ENCODE results near the gene EML5.

Gene EML5

DNA sequence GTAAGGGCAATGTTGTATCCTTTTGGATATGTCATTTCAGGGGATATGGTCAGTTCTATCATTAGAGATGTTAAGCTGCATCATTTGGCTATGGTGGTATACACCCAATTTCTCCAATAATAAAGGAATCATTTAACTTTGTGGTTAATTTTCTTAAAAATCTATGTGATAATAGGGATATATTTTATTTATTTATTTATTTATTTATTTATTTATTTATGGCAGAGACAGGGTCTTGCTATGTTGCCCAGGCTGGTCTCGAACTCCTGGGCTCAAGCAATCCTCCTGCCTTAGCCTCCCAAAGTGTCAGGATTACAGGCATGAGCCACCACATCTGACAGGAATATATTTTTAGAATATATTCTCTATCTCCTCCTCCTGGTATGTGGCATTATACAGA, 85.7 kb downstream of the EML5 start:
- no peak for DNase-seq (ENCODE audit: low read depth)

DNA sequence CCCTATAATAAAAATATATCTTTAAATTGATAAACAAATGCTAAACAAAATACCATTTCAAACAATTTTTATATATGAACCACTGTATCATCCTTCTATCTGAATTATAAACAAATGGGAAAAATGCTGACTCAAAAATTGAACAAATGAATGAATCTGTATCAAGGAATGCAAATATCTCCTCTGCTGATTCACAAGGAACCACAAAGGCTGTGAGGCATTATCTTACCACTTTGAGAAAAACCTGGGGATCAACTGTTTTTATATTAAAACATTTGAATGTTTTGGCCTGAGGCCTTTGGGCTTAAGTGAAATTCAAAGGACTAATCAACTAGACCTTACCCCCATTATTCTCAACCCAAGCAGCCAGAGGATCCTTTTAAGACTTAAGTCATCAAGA, 86.3 kb downstream of the EML5 start:
- DNase-seq (ENCODE audit: low read depth): no peak

DNA sequence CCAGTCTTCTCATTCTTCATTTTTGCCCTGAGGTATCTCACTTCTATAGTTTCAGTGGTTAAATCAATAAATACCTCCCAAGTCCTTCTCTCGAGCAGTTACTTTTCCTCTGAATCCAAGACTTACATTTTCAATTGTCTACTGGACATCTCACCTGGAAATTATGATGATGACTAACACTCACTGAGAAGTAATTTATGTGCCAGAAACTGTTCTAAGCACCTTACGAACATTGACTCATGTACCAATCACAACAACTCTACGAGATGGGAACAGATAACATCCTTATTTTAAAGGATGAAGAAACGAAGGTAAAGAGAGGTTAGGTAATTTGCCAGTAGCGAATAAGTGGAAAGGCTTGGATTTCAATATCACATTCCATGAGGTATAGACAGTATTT, 94.1 kb downstream of the EML5 start:
- no peak for DNase-seq (ENCODE audit: low read depth)

DNA sequence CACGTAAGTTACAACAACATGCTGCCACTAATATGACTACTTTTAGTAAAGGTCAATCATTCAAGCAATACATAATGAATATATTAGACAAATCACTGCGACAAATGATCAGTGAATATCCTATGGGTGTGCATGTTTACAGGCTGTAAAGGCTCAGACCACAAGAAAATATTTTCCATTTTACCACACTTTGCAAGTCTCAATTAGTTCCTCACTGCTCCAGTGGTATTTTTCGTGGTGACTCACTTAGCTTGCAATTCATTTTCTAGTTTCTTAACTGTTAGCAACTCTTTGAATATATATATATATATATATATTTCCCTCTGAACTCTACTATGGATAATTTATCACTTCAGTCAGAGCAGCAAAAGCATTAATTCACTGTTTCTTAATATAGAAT, 96.9 kb downstream of the EML5 start:
- no peak for DNase-seq (ENCODE audit: low read depth)

DNA sequence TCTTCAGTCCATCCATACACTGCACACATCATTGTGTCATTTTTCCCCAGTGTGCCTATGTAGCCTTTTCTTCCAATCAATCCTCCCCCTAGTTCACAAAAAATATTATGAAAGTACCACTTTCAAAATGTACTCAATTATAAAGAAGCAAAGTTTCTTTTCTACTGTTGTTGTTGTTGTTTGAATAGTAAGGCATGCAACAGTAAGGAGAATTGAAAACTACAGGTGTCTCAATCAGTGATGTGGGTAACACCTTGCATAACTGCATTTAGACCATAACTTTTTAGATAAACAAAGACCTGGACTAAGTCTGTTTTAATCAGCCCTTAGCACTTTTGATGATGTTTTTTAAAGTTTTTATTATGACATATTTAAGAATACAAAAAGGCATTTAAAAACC, 104.4 kb downstream of the EML5 start:
- DNase-seq (ENCODE audit: low read depth): no peak

DNA sequence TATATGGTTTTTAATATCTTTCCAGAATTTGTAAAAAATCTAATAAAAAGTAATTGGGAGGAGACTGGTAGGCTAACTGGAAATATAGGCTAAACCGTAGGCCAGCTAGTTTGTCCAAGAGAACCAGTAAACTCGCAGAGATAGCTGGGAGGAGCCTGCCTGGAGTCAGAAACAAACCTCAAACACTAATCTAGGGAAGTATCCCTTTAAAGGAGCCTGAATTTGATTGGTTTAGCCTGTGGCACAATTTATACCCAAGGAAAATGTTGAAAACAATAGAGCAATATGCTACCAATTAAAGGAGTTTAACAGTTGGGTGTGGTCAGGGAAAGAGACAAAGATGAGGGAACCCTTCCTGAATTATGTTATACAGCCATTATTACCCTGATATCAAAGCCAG, 109.6 kb downstream of the EML5 start:
- no peak for DNase-seq (ENCODE audit: low read depth)

DNA sequence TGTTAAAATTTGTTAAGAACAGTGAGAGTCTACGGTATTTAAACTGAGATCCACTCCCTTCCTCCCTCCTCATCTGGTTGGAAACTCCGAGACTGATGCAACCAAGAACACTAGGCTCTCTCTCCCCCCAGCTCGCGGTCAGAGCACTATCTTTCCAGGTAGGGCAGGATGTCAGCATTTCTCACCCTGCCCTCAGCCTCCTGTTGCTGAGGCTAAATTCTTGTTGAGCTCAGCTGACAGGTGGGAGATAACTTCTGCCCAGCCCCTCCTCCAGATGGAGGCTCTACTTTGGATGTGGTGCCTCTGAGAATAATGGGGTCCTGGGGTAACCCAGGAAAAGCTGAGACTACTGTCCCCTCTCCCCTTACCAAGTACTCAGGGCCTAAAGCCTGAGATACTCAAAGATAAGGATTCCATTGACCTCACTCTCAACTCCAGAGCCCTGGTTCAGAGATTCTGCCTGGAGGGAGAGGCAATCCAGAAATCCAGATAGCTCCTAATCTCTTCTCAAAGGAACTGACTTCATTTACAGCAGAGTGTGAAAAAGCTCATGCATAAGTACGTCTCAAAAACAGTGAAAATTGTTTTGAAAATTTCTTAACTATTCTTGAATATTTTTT, 110.1 kb downstream of the EML5 start:
- DNase-seq (ENCODE audit: low read depth): no peak

DNA sequence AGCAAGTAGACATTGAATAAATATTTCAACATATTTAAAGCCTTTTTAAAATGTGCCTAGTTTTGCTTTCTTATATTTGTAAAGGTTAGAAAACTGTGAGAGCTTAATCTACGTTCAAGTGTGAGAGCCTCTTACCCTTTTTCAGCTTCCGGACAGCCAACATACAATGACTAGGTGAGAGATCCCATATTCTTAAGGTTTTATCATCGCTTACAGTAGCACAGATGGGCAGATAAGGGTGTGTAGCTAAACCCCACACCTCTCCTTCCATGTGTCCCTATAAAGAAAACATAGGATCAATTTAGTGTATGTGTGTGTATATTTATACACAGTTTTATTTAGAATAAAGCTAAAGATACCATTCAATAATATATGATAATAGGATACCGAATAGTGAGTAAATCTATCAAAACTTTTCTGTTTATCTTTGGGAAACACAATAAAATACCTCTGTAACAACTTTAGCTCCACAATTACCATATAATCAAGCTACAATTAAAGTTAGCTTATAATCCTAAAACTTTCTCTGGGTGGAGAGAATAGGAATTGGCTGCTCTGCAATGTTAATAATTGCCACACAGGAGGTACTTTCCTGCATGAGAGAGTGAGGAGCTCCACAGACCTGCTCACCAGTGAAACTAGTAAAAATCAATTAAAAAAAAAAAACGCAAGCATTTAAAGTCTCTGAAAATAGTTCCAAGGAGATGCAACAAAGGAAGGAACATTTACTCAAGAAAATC, 110.8 kb downstream of the EML5 start:
- DNase-seq (ENCODE audit: low read depth): no peak

DNA sequence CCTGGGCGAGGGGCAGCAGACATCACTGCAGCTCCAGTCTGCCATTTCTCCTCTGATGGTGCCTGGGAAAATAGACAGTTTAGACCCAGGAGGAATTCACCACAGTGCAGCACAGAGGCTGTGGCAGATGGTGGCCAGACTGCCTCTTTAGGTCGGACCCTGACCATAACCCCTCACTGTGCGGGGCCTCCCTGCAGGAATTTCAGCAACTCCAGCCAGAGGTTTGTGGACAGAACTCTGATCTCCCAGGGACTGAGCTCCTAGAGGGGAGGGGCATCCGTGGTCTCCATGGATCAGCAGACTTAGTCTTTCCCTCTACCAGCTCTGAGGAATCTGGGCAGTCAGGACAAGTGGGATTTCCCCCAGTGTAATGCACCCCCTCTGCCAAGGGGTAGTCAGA, 123.4 kb downstream of the EML5 start:
- DNase-seq (ENCODE audit: low read depth): no peak

DNA sequence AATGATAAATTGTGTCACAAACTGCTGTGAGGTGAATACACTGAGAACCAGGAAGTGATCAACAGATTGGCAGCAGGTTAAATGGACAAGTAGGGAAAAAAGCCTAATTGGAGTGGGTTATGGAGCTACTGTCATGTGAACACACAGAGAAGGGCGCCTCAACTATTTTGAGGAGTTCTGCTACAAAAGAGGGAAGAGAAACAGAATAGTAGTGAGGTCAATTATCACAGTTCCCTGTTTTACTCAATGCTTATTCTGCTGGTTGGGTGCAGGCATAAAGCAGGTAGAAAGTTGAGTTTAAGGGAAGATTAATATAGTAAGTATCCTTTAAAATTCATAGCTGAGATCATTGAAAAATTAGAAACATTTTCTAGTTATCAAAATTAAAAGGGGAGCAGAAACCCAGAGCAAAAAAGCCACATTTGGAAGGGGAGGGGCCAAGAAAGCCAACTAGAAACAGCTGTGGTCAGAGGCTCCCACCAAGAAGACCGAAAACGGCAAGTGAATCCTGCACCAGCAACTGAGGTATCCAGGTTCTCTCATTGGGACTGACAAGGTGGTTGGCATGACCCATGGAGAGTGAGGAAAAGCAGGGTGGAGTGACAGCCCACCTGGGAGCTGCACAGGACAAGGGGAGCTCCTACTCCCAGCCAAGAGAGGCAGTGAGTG, 124.2 kb downstream of the EML5 start:
- DNase-seq (ENCODE audit: low read depth): no peak

DNA sequence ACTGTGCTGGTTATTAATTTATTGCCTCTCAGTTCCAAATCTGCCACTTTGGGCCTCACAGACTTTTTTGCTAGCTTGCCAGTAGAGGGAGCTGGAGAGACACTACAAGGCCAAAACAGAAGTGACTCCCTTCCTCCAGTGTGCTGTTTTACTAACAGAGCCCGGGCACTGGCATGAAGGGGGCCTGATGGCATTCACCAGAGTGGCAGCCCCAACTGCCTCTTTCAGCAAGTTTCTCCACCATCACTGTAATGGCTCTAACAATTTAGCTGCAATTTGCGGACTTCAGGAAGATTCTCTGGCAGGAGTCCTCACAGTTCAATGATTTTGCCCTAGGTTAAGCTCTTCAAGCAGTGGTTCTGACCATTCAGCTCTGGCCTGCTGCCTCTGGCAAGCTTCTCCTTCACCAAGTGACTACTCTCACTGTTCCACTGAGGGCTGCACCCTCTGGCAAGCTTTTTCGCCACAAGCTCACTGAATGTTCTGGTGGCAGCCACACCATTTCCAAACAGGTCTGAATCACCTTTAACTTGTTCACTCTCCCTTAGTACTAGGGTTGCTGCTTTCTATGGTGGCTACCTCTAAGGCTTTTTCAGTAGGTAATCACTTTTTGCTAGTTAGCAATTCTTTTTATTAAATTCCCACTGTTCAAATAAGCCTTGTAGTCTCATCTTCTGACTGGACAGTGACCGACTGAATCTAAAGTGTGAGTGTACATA, 125.0 kb downstream of the EML5 start:
- DNase-seq (ENCODE audit: low read depth): peak; percentile 8

DNA sequence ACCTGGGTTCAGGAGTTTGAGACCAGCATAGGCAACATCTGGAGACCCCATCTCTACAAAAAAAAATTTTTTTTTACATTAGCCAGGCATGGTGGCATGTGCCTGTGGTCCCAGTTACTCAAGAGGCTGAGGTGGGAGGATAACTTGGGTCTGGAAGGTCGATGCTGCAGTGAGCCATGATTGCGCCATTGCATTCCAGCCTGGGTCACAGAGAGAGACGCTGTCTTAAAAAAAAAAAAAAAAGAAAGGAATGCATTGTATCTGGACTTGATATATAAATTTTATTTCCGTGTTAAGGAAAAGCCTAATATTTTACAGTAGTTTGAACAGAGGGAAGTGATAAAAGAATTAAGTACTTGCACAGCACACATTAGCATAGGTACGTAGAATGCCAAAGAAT, 132.7 kb downstream of the EML5 start:
- no peak for DNase-seq (ENCODE audit: low read depth)

DNA sequence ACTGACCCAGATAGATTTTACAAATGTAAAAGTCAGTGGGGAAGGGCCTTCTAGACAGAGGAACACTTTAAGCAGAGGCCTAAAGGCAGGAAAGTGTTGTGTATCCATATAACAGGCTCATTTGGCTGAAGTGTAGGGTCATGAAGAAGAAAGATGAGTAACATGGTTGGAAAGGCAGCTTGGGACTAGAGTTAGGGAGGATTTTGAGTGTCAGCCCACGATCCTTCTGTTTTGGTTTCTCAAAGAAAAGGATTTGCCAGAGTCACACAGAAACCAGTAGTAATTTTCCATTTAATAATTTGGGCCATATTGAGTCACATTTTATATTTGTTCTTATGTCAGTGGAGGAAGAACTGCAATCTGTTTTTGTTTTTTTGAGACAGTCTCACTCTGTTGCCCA, 153.5 kb downstream of the EML5 start:
- DNase-seq (ENCODE audit: low read depth): no peak

DNA sequence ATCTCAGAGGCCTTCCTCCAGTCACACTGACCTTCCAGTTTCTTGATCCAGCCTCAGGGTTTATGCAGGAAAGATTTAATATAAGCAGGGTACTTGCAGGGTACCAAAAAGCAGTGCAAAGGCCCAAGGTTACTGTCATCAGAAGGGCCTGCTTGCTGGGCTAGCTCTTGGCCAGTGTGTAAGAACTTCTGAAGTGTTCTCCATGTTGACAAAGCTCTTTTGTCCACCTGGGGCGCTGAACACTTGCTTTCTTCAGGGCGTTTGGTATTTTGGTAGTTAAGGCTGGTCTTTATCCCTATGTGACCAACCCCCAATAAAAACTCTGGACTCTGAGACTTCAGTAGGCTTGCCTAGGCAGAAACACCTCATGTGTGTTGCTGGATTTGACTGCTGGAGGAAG, 160.2 kb downstream of the EML5 start:
- no peak for DNase-seq (ENCODE audit: low read depth)

DNA sequence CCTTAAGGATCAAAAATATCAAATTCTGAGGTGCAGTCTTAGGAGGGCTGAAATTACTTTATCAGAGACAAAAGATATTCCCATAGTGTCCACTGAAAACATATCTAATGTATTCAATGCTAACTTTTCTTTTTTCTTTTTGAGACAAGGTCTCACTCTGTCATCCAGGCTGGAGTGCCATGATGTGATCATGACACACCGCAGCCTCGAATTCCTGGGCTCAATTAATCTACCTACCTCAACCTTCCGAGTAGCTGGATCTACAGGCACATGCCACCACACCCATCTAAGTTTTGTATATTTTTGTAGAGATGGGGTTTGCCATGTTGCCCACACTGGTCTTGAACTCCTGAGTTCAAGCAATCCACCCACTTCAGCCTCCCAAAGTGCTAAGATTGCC, 161.7 kb downstream of the EML5 start:
- no peak for DNase-seq (ENCODE audit: low read depth)

DNA sequence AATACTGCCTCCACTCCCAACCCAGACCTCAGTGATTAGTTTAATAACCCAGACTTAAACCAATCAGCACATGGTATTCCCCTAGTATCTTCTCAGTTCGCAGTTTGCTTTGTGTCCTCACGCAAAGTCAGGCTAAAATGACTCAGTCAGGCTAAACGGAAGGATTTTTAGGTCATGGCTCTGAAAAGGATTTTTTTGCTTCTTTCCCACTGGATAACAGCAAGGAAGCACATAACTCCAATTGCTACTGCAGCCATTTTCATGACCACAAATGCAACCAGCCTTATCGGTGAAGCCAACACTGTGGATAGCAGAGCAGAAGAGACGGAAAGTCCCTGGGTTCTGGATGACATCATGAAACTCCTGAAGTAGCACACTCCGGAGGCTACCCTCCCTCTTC, 162.2 kb downstream of the EML5 start:
- no peak for DNase-seq (ENCODE audit: low read depth)

DNA sequence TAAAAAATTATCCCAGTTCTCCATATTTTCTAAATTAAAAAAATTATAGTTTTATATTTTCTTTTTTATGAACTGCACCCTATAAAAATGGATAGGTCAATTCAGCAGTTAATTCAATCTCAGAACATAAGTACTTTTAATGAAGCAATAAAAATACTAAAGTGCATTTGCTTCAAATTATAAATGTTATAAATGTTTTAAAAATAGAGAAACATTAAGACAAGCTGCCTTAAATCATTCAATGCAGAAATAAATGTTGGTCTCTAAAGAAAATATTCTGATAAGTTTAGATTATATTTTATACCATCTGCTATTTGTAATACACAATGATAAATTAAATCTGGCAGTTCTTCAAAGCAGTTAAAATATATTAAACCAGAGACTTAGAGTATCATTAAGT, 164.3 kb downstream of the EML5 start:
- DNase-seq (ENCODE audit: low read depth): no peak

DNA sequence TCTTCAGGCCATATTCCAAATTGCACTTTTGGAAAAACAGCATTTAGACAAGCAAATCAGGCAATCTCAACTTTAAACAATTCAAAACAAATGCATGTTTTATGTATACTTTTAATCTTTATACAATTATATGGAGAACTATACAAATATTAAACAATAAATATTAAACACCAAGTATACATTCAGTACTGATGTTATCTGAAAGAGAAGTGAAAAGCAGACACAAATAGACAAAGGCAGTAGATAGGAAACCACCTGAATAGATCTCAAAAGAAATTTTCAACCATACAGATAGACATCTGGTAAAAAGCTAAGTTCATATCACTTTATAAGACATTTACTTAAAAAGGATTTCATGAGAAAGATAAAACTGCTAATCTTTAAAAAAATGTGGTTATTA, 164.7 kb downstream of the EML5 start:
- no peak for DNase-seq (ENCODE audit: low read depth)

DNA sequence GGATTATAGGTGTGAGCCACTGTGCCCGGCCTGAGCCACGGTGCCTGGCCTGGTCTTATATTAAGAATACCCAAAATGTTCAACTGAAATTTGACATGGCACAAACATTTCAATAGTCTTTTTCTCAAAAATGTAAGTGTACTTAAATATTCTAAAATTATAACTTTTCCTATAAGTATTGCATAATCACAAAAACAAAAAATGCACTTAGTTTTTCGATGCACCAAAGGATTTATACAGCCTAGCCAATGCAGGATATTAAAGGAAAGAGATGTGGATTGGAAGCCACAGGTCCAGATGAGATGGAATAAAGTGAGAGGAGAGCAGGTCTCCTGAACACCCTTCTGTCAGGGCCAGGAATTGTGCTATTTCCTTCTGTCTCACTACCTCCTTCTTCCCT, 167.1 kb downstream of the EML5 start:
- no peak for DNase-seq (ENCODE audit: low read depth)

DNA sequence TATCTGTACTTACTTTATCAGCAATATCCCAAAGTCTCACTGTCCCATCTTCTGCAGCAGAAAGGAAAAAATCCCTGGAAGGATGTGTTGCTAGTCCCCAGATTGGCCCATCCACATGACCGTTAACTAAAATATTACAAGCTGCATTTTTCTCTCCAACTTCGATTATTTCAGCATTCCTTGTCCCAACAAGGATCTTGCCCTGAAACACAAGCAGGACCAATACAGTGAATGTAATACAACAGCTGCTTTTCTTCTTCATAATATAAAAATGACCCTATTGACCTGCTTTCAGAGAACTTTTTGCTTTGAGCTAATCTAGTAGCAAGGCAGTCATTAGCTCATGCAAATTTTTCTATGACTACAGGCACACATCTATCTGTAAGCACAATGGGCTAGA, 171.7 kb downstream of the EML5 start:
- no peak for DNase-seq (ENCODE audit: low read depth)

DNA sequence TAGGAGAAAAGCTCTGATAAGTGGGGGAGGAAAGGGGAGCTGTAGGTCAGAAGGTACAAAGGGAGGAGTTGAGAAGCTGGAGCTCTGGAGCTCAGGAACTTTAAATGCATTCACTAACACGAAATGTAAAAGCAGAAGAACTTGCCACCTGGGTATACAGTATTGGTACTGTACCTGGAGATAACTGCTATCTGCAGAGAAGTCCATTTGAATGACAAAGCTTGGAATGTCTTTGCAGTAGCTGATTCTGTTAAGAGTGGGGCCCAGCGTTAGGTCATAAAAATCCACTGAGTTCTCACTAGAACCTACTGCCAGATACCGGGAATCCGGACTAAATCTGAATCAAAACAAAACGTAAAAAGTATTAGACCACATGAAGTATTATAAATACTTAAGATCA, 174.3 kb downstream of the EML5 start:
- no peak for DNase-seq (ENCODE audit: low read depth)

DNA sequence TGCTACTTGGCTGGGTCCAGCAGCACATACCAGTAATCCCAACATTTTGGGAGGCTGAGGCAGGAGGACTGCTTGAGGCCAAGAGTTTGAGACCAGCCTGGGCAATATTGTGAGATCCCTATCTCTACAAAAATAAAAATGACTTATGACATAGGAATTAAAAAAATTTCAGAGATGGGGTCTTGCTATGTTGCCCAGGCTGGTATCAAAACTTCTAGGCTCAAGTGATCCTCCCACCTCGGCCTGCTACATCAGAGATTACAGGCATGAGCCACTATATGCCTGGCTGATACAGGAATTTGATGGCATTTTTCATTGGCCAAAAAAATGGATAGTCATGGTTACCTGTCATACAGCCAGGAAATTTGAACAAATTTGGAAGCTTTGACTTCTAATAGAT, 175.3 kb downstream of the EML5 start:
- DNase-seq (ENCODE audit: low read depth): no peak

DNA sequence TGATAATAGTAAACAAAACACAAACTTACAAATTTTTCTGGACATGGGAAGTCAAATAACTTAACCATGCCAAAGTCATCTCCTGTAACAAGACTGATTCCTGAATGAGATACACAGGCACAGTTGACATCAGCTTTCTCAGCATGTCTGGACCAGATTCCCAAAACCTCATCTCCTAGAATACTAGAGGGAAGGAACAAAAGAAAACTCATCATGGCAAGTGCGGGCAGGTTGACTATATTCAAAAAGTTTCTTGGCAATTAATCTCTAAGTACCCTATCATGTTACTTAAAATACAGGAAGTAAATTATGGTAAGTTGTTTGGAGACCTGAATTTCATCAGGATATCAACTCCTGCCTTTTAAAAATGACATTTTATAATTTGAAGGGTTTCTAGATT, 176.1 kb downstream of the EML5 start:
- DNase-seq (ENCODE audit: low read depth): no peak
